ENCODE results near the gene NR1I2.

Gene NR1I2

GRCh38 chr3:119779731-119780383 lies 2.0 kb upstream of the NR1I2 start:
- no peak for DNase-seq (ENCODE audit: low spot score)

GRCh38 chr3:119782460-119782859 lies 559 bp downstream of the NR1I2 start:
- DNase-seq (ENCODE audit: low spot score), result no peak

- no peak for DNase-seq (ENCODE audit: low spot score)
Observed at GRCh38 chr3:119783255-119783654, 1.4 kb downstream of the NR1I2 start.

GRCh38 chr3:119783883-119784282 lies 2.0 kb downstream of the NR1I2 start:
- no peak for DNase-seq (ENCODE audit: low spot score)

- no peak for DNase-seq (ENCODE audit: low spot score)
Observed at GRCh38 chr3:119786409-119786808, 4.5 kb downstream of the NR1I2 start.

- DNase-seq (ENCODE audit: low spot score), result no peak
Observed at GRCh38 chr3:119790369-119790768, 8.5 kb downstream of the NR1I2 start.

GRCh38 chr3:119792270-119792669 lies 10.4 kb downstream of the NR1I2 start:
- no peak for DNase-seq (ENCODE audit: low spot score)

GRCh38 chr3:119794401-119794800 lies 12.5 kb downstream of the NR1I2 start:
- DNase-seq (ENCODE audit: low spot score), result no peak

GRCh38 chr3:119794971-119795612 lies 13.2 kb downstream of the NR1I2 start:
- DNase-seq (ENCODE audit: low spot score), result no peak

- DNase-seq (ENCODE audit: low spot score), result no peak
Observed at GRCh38 chr3:119795849-119796248, 13.9 kb downstream of the NR1I2 start.

GRCh38 chr3:119796368-119796767 lies 14.5 kb downstream of the NR1I2 start:
- DNase-seq (ENCODE audit: low spot score), result no peak

GRCh38 chr3:119796785-119797184 lies 14.9 kb downstream of the NR1I2 start:
- DNase-seq (ENCODE audit: low spot score), result no peak

- DNase-seq (ENCODE audit: low spot score), result no peak
Observed at GRCh38 chr3:119800844-119801243, 18.9 kb downstream of the NR1I2 start.

GRCh38 chr3:119808244-119808643 lies 26.3 kb downstream of the NR1I2 start:
- no peak for DNase-seq (ENCODE audit: low spot score)

GRCh38 chr3:119808843-119809242 lies 26.9 kb downstream of the NR1I2 start:
- no peak for DNase-seq (ENCODE audit: low spot score)

GRCh38 chr3:119809249-119810017 lies 27.5 kb downstream of the NR1I2 start:
- DNase-seq (ENCODE audit: low spot score), result no peak

- peak; percentile 25 for DNase-seq (ENCODE audit: low spot score)
Observed at GRCh38 chr3:119810018-119810435, 28.1 kb downstream of the NR1I2 start.

- DNase-seq (ENCODE audit: low spot score), result no peak
Observed at GRCh38 chr3:119812491-119813058, 30.7 kb downstream of the NR1I2 start.

- DNase-seq (ENCODE audit: low spot score), result no peak
Observed at GRCh38 chr3:119815716-119816115, 33.8 kb downstream of the NR1I2 start.

GRCh38 chr3:119817071-119817470 lies 35.2 kb downstream of the NR1I2 start:
- no peak for DNase-seq (ENCODE audit: low spot score)

- DNase-seq (ENCODE audit: low spot score), result no peak
Observed at GRCh38 chr3:119817583-119818363, 35.9 kb downstream of the NR1I2 start.

GRCh38 chr3:119818937-119819336 lies 37.0 kb downstream of the NR1I2 start:
- no peak for DNase-seq (ENCODE audit: low spot score)
